ENCODE measurements around the gene CGN.

Gene CGN

GRCh38 chr1:151542710-151543129 lies 31.5 kb downstream of the CGN start:
- TF ChIP-seq CTCF (IDR thresholded peaks at IDR 0.05; ENCODE audit: insufficient read depth, low read length) (no peak), POLR2AphosphoS5 (IDR thresholded peaks at IDR 0.05; ENCODE audit: low read depth) (no peak), SPI1 (IDR thresholded peaks at IDR 0.05; ENCODE audit: borderline replicate concordance, low read depth) (no peak), REST (IDR thresholded peaks at IDR 0.05; ENCODE audit: insufficient replicate concordance, low read depth) (no peak), GABPA (IDR thresholded peaks at IDR 0.05; ENCODE audit: low read depth) (no peak)
- no peak for DNase-seq (ENCODE audit: low read depth in 1 of 2, low spot score in 1 of 2)
- H3K4me3 ChIP-seq (replicated peaks; ENCODE audit: insufficient read depth, low read length): no peak overlapping the region
- H3K27ac ChIP-seq (replicated peaks): no peak overlapping the region
- no peaks in the 10 kb centered on the region for H3K27me3 ChIP-seq (ENCODE audit: insufficient read depth, poor library complexity, severe bottlenecking)

GRCh38 chr1:151545542-151545941 lies 34.4 kb downstream of the CGN start:
- H3K4me3 ChIP-seq (replicated peaks; ENCODE audit: insufficient read depth, low read length): no peak overlapping the region
- no peak for DNase-seq (ENCODE audit: low read depth in 1 of 2, low spot score in 1 of 2)
- TF ChIP-seq CTCF (IDR thresholded peaks at IDR 0.05; ENCODE audit: insufficient read depth, low read length) (no peak), REST (IDR thresholded peaks at IDR 0.05; ENCODE audit: insufficient replicate concordance, low read depth) (no peak), GABPA (IDR thresholded peaks at IDR 0.05; ENCODE audit: low read depth) (no peak), SPI1 (IDR thresholded peaks at IDR 0.05; ENCODE audit: borderline replicate concordance, low read depth) (no peak), POLR2AphosphoS5 (IDR thresholded peaks at IDR 0.05; ENCODE audit: low read depth) (no peak)
- no peaks in the 10 kb centered on the region for H3K27me3 ChIP-seq (ENCODE audit: insufficient read depth, poor library complexity, severe bottlenecking)
- no peak overlapping the region for H3K27ac ChIP-seq (replicated peaks)

- H3K27me3 ChIP-seq (ENCODE audit: insufficient read depth, poor library complexity, severe bottlenecking): no peaks in the 10 kb centered on the region
- H3K4me3 ChIP-seq (replicated peaks; ENCODE audit: insufficient read depth, low read length): no peak overlapping the region
- no peak for DNase-seq (ENCODE audit: low read depth in 1 of 2, low spot score in 1 of 2)
- TF ChIP-seq REST (IDR thresholded peaks at IDR 0.05; ENCODE audit: insufficient replicate concordance, low read depth): no peak
- TF ChIP-seq CTCF (IDR thresholded peaks at IDR 0.05; ENCODE audit: insufficient read depth, low read length): no peak
- TF ChIP-seq POLR2AphosphoS5 (IDR thresholded peaks at IDR 0.05; ENCODE audit: low read depth): no peak
- TF ChIP-seq GABPA (IDR thresholded peaks at IDR 0.05; ENCODE audit: low read depth): no peak
- no peak for TF ChIP-seq SPI1 (IDR thresholded peaks at IDR 0.05; ENCODE audit: borderline replicate concordance, low read depth)
- H3K27ac ChIP-seq (replicated peaks): no peak overlapping the region
These were observed 35.1 kb downstream of the CGN start for GRCh38 chr1:151546011-151546925.

Data from HL-60 (cell line).